Body of pancreas (tissue), 4 donors: Measurements from ENCODE around the gene NUP205. TPM values are rescaled to one million over a fixed set of nuclear protein-coding genes. Genes with fewer than 3 reads are reported as not detected.

ENCODE experiments used
- ATAC-seq: fragments of 150-250 bp; one replicate; pipeline ENCODE4 v1.9.1; 2016
- DNase-seq, 4 donors: peaks; one replicate each; pipeline ENCODE4 v3.0.0-alpha.2; 2019
- H3K27ac ChIP-seq, 4 donors: fragments of 200-600 bp; sonication (generic); 1 replicate in 3 of 4; 2 replicates in 1 of 4; pipeline versions ENCODE4 v1.5.1 to v1.6.1; 2016 to 2019; ENCODE audit warnings: mild to moderate bottlenecking in 1 of 4, mixed read lengths in 1 of 4, moderate library complexity in 1 of 4
- H3K27me3 ChIP-seq, 2 donors: fragments of 200-600 bp; sonication (generic); one replicate each; pipeline ENCODE4 v1.6.0; 2016; ENCODE audit warnings: mild to moderate bottlenecking in 1 of 2
- H3K36me3 ChIP-seq, 2 donors: fragments of 200-600 bp; sonication (generic); replicated peaks in 1 of 2; 2 replicates each; pipeline ENCODE4 v1.5.1; 2016; ENCODE audit warnings: low read depth in 2 of 2; ENCODE audit not compliant: insufficient read depth in 1 of 2
- H3K4me1 ChIP-seq: fragments of 200-600 bp; sonication (generic); one replicate; pipeline ENCODE4 v1.6.0; 2016
- H3K4me3 ChIP-seq, 2 donors: fragments of 200-600 bp; sonication (generic); 1 replicate in 1 of 2; 2 replicates in 1 of 2; pipeline ENCODE4 v1.5.1; 2016 to 2019
- H3K9me3 ChIP-seq, 3 donors: fragments of 200-600 bp; sonication (generic); 1 replicate in 2 of 3; 2 replicates in 1 of 3; pipeline ENCODE4 v1.5.1; 2016
- POLR2A ChIP-seq, 3 donors: fragments of 450-650 bp; IDR thresholded peaks; one replicate each; pipeline ENCODE4 v1.6.1; 2016; ENCODE audit warnings: antibody characterized with exemption in 3 of 3, mild to moderate bottlenecking in 2 of 3
- WGBS, 2 donors: methylation state at CpG; one replicate each; pipeline ENCODE4 v1.1.5; 2017; 5-methylcytosine and 5-hydroxymethylcytosine counted together
- intact Hi-C: fragments of 100-400 bp; cut with DNase I; formaldehyde crosslinking; loops from one replicate; pipeline ENCODE4 v1.15.1; 2023
- total RNA-seq, 2 donors: library from RNA; depleted of rRNA; stranded (reverse); fragments of >200 nt; gene quantifications; one replicate each; pipeline ENCODE4 v1.1.0, GENCODE V29; 2016
- TF ChIP-seq, protein P1 (sequence below), 7 experiments: fragments of 450-650 bp in 4 of 7; fragments of 200-600 bp in 3 of 7; sonication (generic) in 3 of 7; IDR thresholded peaks; one replicate each; pipeline ENCODE4 v1.5.1; 2016 to 2019; ENCODE audit warnings: antibody characterized with exemption in 7 of 7

The NUP205 gene
- total RNA-seq, 2 donors from 2014 or later = 13.7 to 24.4 TPM

DNA sequence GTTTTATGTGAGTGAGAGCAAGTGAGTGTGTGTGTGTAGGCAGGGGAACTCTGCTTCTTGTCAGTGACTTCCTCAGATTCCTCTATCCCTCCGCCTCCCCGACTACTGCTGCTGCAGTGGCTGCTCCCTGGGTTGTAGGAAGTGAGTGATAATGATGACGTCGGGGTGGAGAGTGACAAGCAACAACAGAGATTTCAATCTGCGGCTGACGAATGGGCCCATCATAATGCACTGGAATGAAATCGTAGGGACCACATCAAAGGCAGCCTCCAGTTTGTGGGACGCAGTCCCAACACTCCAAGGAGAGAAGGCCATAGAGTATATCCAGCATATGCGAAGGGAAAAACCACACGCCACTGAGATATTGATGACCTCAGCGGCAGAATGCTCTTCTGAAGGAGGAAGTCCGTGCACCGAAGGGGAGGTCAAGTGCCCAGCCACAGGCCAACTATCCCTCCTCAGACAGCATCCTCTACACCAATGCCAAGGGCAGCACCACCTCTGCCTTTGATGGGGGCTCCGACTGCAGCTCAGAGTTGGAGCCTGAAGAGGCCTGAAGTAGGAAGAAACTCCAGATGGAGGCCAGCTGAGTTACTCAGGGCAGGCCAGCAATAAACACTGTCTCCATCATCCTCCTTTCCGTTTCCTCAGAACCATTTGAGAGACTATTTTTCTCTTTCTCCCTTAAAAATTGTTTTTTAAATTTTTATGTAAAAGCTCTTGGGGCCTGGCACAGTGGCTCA lies 93.3 kb downstream of the NUP205 start:
- Histone ChIP-seq H3K4me1 (no peaks in the 10 kb centered on the region), H3K27ac (no peak overlapping the region), H3K9me3 (no peaks in the 10 kb centered on the region), H3K4me3 (no peak overlapping the region), H3K36me3 (peaks cover 0 to 3% of the 10 kb centered on the region in 2 donors), H3K27me3 (no peaks in the 10 kb centered on the region)
- TF ChIP-seq POLR2A (IDR thresholded peaks at IDR 0.05) = no peak
- TF ChIP-seq, protein P1, sequence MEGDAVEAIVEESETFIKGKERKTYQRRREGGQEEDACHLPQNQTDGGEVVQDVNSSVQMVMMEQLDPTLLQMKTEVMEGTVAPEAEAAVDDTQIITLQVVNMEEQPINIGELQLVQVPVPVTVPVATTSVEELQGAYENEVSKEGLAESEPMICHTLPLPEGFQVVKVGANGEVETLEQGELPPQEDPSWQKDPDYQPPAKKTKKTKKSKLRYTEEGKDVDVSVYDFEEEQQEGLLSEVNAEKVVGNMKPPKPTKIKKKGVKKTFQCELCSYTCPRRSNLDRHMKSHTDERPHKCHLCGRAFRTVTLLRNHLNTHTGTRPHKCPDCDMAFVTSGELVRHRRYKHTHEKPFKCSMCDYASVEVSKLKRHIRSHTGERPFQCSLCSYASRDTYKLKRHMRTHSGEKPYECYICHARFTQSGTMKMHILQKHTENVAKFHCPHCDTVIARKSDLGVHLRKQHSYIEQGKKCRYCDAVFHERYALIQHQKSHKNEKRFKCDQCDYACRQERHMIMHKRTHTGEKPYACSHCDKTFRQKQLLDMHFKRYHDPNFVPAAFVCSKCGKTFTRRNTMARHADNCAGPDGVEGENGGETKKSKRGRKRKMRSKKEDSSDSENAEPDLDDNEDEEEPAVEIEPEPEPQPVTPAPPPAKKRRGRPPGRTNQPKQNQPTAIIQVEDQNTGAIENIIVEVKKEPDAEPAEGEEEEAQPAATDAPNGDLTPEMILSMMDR (IDR thresholded peaks at IDR 0.05) = no peak
- ATAC-seq (no peak), DNase-seq (peak in 1 of 4 donors; percentile 25)
- 74 to 86% methylated on average over 13 to 15 of the region's 15 CpGs for WGBS, 2 donors
- intact Hi-C loops = no loop called here

- Histone ChIP-seq H3K4me3 (no peak overlapping the region), H3K36me3 (no peaks in the 10 kb centered on the region), H3K9me3 (no peaks in the 10 kb centered on the region), H3K27me3 (no peaks in the 10 kb centered on the region), H3K27ac (no peak overlapping the region), H3K4me1 (no peaks in the 10 kb centered on the region)
- no peak for ATAC-seq
- intact Hi-C loops = no loop called here
- TF ChIP-seq POLR2A (IDR thresholded peaks at IDR 0.05) = no peak
- TF ChIP-seq, protein P1 (IDR thresholded peaks at IDR 0.05) = no peak
- 73 to 92% methylated on average over 12 of the region's 12 CpGs for WGBS, 2 donors
- DNase-seq = no peak
Measured at GRCh38 chr7:135653340-135654080, 95.8 kb downstream of the NUP205 start.

DNA sequence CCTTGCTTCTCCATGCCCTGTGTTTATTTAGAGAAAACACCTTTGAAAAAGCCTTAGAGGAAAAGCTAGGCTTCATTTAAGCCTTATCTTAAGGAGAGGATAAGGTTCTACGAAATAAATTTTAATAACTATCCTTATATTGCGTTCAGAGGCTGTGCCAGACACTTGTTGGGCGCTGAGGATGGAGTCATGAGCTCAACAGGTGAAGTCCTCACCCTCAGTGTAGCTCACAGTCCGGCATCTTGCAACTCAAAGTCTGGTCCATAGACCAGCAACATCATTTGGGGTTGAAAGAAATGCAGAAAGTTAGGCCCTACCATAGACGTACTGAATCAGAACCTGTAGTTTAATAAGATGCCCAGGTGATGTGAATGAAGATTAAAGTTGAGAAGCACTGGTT lies 100.8 kb downstream of the NUP205 start:
- TF ChIP-seq, protein P1 (IDR thresholded peaks at IDR 0.05) = no peak
- TF ChIP-seq POLR2A (IDR thresholded peaks at IDR 0.05) = no peak
- 77 to 86% methylated on average over 5 of the region's 5 CpGs for WGBS, 2 donors
- intact Hi-C loops = no loop called here
- Histone ChIP-seq H3K36me3 (no peaks in the 10 kb centered on the region), H3K27me3 (no peaks in the 10 kb centered on the region), H3K9me3 (no peaks in the 10 kb centered on the region), H3K4me1 (peaks cover 14% of the 10 kb centered on the region), H3K27ac (no peak overlapping the region), H3K4me3 (no peak overlapping the region)
- no peak for ATAC-seq
- no peak for DNase-seq

GRCh38 chr7:135659159-135659846 lies 101.6 kb downstream of the NUP205 start:
- DNase-seq = no peak
- intact Hi-C loops = no loop called here
- no peak for TF ChIP-seq POLR2A (IDR thresholded peaks at IDR 0.05)
- TF ChIP-seq, protein P1 (IDR thresholded peaks at IDR 0.05) = no peak
- no peak overlapping the region for H3K27ac ChIP-seq
- no peaks in the 10 kb centered on the region for H3K27me3 ChIP-seq
- ATAC-seq = no peak
- H3K4me3 ChIP-seq = no peak overlapping the region
- no peaks in the 10 kb centered on the region for H3K9me3 ChIP-seq
- 50 to 68% methylated on average over 9 of the region's 9 CpGs for WGBS, 2 donors
- no peaks in the 10 kb centered on the region for H3K36me3 ChIP-seq
- peaks cover 20% of the 10 kb centered on the region for H3K4me1 ChIP-seq
